Measurements from ENCODE around the gene CABP2.
"Not testable (repeated sequence)": the region's sequence is repeated elsewhere in the genome, so short reads cannot be mapped to it uniquely, and the experiment has no call there.

The CABP2 gene

DNA sequence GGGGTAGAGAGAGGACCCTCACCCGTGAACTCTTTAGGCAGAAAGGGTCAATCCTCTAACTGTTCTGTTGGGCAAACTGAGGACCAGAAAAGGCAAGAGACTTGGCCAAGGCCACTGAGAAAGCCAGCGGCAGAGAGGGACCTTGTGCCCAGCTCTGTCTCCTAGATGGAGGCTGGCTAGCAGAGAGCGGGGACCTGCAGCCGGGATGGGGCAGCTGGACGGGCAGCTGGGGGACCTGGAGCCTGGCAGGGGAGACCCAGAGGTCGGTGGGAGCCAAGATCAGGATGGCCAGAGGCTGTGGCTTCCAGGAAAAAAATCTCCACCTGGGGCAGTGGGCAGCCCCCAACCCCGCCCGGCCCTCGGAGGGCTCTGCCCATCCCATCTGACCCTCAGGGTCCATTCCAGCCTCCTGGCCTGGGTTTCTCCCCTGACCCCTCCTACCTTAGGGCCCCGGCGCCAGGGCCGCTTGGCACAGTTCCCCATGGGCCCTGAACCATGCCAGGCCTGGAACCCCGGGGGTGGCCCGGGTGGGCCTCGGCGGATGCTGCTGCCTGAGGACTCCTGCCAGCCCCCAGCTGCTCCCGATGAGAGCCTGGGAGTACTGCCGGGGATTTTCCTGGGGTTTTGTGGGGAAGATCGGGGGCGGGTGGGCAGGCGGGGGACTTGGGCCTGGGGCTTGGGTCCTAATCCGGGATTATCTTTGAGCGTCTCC lies at the start of gene CABP2:
Gene CABP2, minus strand, starts transcription at position 603 of the 712 bp plus-strand sequence. Its CDS starts 120 bp downstream, at position 483.
- DNase-seq (ENCODE audit: low read depth) = no peak

DNA sequence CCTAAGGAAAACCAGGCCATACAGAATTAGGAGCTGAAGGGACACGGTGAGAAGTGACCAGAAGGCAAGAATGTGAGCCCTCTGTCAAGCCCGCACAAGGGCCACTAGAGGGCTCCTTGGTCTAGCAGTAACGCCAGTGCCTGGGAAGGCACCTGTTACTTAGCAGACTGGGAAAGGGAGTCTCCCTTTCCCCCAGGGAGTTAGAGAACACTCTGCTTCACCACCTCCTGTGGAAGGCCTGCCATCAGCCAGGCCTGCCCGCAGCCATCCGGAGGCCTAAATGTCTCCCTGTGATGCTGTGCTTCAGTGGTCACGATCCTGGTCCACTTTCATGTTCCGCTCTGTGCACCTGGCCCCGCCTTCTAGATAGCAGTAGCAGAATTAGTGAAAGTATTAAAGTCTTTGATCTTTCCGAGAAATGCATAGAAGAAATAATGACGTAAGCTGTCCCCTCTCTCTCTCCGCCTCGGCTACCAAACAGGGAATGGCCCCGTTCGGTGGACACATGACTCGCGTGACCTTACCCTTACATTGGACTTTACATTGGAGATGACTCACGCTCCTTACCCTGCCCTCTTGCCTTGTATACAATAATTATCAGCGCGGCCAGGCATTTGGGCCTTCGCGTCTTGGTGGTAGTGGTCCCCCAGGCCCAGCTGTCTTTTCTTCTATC lies 49.6 kb upstream of the CABP2 start:
- no peak for DNase-seq (ENCODE audit: low read depth)

- DNase-seq (ENCODE audit: low read depth) = no peak
Measured at GRCh38 chr11:67572305-67572704, 49.1 kb upstream of the CABP2 start.

DNA sequence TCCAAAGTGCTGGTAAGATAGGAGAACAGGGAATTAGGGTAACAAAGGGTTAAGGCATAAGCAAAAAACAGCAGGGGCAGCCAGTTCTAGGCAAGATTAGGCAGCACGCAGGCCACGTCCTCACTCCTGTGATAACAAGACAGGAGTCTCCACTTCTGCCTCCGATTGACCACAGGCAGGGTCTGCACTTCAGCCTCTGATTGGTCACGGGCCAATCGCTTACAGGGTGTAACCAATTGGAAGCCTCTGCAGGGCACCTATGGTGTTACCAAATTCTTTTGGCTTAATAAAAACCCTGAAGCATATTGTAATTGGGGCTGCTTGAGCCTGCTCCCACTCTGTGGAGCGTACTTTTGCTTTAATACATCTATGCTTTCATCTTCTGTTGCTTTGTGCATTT lies 48.2 kb upstream of the CABP2 start:
- no peak for DNase-seq (ENCODE audit: low read depth)

DNA sequence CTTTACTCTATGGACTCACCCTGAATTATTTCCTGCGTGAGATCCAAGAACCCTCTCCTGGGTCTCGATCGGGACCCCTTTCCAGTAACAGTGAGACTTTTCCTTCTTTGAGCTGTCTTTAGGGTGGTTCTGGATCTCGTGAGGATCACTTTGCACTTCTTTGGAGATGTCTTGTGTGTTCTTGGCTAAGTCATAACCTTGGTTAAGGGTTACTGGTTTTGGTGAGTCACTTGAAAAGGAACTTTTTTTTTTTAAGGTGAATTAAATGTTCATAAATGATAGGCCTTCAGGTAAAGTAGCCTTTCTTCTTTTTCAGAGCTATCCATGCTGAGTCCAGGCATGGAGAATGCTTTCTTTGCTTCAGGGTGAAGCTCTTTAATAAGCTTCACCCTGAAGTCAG lies 41.0 kb upstream of the CABP2 start:
- no peak for DNase-seq (ENCODE audit: low read depth)

DNA sequence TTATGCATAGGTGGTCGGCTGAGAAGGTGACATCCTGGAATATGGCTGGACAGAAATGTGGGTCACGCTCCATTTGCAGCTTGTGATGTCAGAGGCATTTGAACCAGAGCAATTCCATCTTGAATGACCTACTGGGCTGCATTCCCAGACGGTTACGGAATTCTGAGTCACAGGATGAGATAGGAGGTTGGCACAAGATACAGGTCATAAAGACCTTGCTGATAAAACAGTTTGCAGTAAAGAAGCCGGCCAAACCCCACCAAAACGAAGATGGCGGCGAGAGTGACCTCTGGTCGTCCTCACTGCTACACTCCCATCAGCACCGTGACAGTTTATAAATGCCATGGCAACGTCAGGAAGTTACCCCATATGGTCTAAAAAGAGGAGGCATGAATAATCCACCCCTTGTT lies 40.5 kb upstream of the CABP2 start:
- DNase-seq (ENCODE audit: low read depth) = peak; percentile 88

DNA sequence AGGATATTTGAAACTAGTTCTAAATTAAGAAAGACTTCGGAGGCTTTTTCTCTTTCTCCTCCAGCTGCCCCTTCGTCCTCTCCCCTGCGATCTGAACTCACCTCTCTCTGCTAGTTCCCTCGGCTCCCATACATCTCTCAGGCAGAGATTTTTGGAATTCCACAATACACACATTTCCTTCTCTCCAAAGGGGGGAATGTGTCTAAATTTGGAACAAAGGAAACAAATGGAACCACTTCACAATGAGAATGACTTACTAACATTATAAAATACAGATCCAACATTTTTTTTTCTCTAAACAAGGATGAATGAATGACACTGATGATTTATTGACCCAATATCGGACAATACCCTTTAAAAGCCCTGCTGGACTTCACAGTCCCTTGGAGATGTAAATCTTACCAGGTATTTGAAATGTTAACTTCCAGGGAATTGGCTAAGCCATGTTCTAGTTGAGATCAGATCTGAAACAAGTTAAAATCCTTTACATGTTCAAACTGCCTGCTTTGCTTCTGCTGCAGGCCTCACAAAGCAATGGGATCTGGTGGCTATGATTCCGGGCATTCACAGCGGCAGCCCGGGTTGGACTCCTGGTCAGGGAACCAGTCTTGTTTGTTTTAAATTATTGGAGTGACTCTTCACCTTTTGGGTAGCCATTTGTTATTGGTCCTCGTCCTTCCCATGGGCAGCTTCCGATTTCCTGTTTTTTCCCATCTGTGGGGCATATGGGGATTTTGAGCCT lies 39.9 kb upstream of the CABP2 start:
- no peak for DNase-seq (ENCODE audit: low read depth)

GRCh38 chr11:67561971-67562619 lies 38.8 kb upstream of the CABP2 start:
- DNase-seq (ENCODE audit: low read depth) = no peak

- DNase-seq (ENCODE audit: low read depth) = no peak
Measured at GRCh38 chr11:67558084-67558772, 35.0 kb upstream of the CABP2 start.

GRCh38 chr11:67556244-67556643 lies 33.0 kb upstream of the CABP2 start:
- no peak for DNase-seq (ENCODE audit: low read depth)

GRCh38 chr11:67551697-67552096 lies 28.5 kb upstream of the CABP2 start:
- not testable (repeated sequence) for DNase-seq (ENCODE audit: low read depth)

- DNase-seq (ENCODE audit: low read depth) = no peak
Measured at GRCh38 chr11:67551127-67551526, 27.9 kb upstream of the CABP2 start.

DNA sequence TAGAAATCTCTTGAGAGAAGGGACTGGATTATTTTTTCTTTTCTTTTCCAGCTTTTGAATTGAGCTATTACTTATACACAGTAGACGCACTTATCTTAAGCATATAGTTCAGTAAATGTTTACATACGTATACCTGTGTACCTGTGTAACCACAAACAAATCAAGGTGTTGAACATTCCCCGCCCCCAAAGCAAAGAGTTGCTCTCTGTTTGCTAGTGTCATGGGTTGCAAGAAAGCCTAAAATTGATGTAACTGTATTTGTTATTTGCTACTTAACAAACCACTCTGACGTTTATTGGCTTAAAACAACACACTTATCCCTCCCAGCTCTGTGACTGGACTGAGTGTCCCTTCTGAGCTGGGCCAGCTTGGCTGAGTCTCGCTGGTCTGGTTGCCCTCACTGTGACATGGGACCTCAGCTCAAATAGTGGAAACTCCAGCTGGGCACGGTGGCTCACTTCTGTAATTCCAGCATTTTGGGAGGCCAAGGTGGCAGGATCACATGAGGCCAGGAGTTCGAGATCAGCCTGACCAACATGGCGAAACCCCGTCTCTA lies 25.4 kb upstream of the CABP2 start:
- no peak for DNase-seq (ENCODE audit: low read depth)

- DNase-seq (ENCODE audit: low read depth) = not testable (repeated sequence)
Measured at GRCh38 chr11:67548112-67548511, 24.9 kb upstream of the CABP2 start.

GRCh38 chr11:67545280-67545679 lies 22.0 kb upstream of the CABP2 start:
- no peak for DNase-seq (ENCODE audit: low read depth)

DNA sequence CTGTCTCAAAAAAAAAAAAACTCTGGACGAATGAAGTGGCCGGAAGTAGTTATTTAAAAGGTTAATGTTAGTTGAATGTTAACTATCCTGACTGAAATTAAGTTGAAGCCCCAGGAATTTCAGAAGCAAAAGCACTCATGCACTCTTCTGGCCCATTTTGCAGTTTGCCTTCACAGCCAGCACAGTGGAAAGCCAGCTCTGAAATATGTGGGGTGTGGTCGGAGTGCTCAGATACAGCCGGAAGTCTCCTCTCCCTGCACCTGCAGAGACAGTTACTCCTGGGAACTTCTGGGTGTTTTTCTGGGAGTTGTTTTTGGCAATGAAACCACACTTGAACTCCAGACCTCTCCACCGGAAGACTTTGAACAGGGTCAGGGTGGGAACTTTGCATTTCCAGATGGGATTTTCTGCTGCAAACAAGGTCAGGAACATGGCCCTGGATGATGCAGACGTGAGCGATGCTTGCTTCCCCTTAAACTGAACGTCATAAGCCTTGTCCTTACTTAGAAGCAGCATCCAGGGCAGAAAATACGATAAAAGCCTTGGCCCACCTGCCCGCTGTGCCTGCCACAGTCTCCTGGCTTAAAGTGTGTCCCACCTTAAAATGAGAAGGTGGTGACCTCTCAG lies 21.5 kb upstream of the CABP2 start:
- DNase-seq (ENCODE audit: low read depth) = no peak

GRCh38 chr11:67543585-67543984 lies 20.3 kb upstream of the CABP2 start:
- no peak for DNase-seq (ENCODE audit: low read depth)

GRCh38 chr11:67542971-67543370 lies 19.7 kb upstream of the CABP2 start:
- DNase-seq (ENCODE audit: low read depth) = no peak

GRCh38 chr11:67542169-67542568 lies 18.9 kb upstream of the CABP2 start:
- DNase-seq (ENCODE audit: low read depth) = no peak

DNA sequence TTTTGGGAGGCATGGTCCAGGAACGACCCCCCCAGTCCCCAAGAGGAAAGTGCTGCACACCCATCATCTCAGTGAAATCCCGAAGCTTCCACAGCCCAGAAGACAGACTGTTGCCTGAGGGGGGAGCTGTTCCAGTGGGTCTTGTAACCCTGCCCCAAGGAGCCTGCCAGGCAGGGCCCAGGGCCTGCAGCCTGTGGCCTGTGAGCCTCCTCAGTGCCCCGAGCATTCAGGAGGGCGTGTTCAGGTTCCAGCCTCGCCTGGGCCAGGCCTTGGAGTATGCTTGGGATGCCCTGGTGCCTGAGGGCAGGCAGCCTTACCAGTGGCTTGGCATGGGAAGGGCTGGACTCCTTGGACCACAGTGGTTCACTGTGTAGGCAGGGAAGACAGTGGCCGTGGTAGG lies 18.0 kb upstream of the CABP2 start:
- DNase-seq (ENCODE audit: low read depth) = no peak

DNA sequence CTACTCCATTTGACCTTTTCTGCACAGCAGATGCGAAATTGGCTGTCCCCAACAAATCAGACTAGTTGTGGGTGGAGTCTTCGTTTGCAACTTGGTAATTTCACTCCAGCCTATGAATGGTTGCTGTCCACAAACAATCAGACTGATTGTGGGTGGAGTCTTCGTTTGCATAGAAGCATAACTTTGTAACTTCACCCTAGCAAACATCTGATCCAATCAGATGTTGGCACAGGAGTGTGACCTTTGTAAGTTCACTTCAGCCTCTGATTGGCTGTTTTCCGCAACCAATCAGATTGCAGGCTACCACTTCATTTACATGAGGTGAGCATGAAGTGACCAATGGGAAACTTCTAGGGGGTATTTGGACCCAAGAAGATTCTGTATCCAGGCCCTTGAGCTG lies 16.3 kb upstream of the CABP2 start:
- no peak for DNase-seq (ENCODE audit: low read depth)

All from non-pigmented ciliary epithelial cell (primary cell).